Smooth muscle cell (in vitro differentiated cells): ENCODE measurements around the gene PTDSS2. TPM values are rescaled to one million over a fixed set of nuclear protein-coding genes. Genes with fewer than 3 reads are reported as not detected.

Experiments
- DNase-seq: peaks from one replicate; lab custom pipeline; 2025; ENCODE audit not compliant: unreplicated experiment; lab: John Stamatoyannopoulos, UW
- H2AFZ ChIP-seq: fragments of 200-600 bp; sonication (generic); 2 replicates; pipeline ENCODE4 v1.6.0; 2016; ENCODE audit warnings: antibody characterized with exemption, low read depth, mild to moderate bottlenecking
- H3F3A ChIP-seq: fragments of 200-600 bp; sonication (generic); 2 replicates; pipeline ENCODE4 v1.6.0; 2017; ENCODE audit warnings: antibody characterized with exemption, low read depth
- H3K27ac ChIP-seq: fragments of 200-600 bp; sonication (generic); 2 replicates; pipeline ENCODE4 v1.5.1; 2016; ENCODE audit warnings: low read depth, mild to moderate bottlenecking
- H3K27me3 ChIP-seq: fragments of 200-600 bp; sonication (generic); 2 replicates; pipeline ENCODE4 v1.6.1; 2016; ENCODE audit warnings: low read depth, mild to moderate bottlenecking
- H3K36me3 ChIP-seq: fragments of 200-600 bp; sonication (generic); 2 replicates; pipeline ENCODE4 v1.5.1; 2016; ENCODE audit warnings: low read depth
- H3K4me1 ChIP-seq: fragments of 200-600 bp; sonication (generic); 2 replicates; pipeline ENCODE4 v1.5.1; 2016; ENCODE audit warnings: low read depth
- H3K4me2 ChIP-seq: fragments of 200-600 bp; sonication (generic); 2 replicates; pipeline ENCODE4 v1.6.0; 2016; ENCODE audit warnings: mild to moderate bottlenecking
- H3K4me3 ChIP-seq: fragments of 200-600 bp; sonication (generic); 2 replicates; pipeline ENCODE4 v1.5.1; 2016; ENCODE audit warnings: mild to moderate bottlenecking
- H3K79me2 ChIP-seq: fragments of 200-600 bp; sonication (generic); 2 replicates; pipeline ENCODE4 v1.6.0; 2016; ENCODE audit warnings: low read depth, mild to moderate bottlenecking
- H3K9ac ChIP-seq: fragments of 200-600 bp; sonication (generic); 2 replicates; pipeline ENCODE4 v1.6.0; 2016; ENCODE audit warnings: low read depth
- H3K9me3 ChIP-seq: fragments of 200-600 bp; sonication (generic); replicated peaks from 2 replicates; pipeline ENCODE4 v1.5.1; 2016; ENCODE audit warnings: low read depth
- H4K20me1 ChIP-seq: fragments of 200-600 bp; sonication (generic); 2 replicates; pipeline ENCODE4 v1.6.0; 2016; ENCODE audit warnings: low read depth
- CTCF ChIP-seq: fragments of 200-600 bp; sonication (generic); IDR thresholded peaks from 2 replicates; pipeline ENCODE4 v1.5.1; 2017; ENCODE audit warnings: borderline replicate concordance, mild to moderate bottlenecking, antibody characterized with exemption; ENCODE audit not compliant: insufficient read depth, poor library complexity, severe bottlenecking
- WGBS: methylation state at CpG from one replicate; pipeline ENCODE4 v1.1.7; 2016; ENCODE audit warnings: low lambda C conversion rate; 5-methylcytosine and 5-hydroxymethylcytosine counted together
- polyA plus RNA-seq: library from polyadenylated mRNA; unstranded; fragments of >200 nt; fragmentation: Nextera tagmentation; extraction: Ambion mirVana; gene quantifications from 2 replicates; pipeline ENCODE4 v1.2.1, GENCODE V29; 2016
- total RNA-seq: library from RNA; depleted of rRNA; stranded (reverse); fragments of >200 nt; gene quantifications from 2 replicates; pipeline ENCODE4 v1.2.3, GENCODE V29; 2014

The PTDSS2 gene
- total and polyA plus RNA-seq, 2 experiments from 2014 or later = 15.2 to 25.2 TPM

- Histone ChIP-seq H3K4me2 (peak overlapping the region; percentile 95), H3F3A (no peaks in the 10 kb centered on the region), H3K9ac (peak overlapping the region; percentile 90), H3K4me1 (peaks cover 5% of the 10 kb centered on the region), H3K4me3 (peak overlapping the region; percentile 94), H2AFZ (no peak overlapping the region), H3K27me3 (no peaks in the 10 kb centered on the region), H3K79me2 (peaks cover 16% of the 10 kb centered on the region), H3K36me3 (no peaks in the 10 kb centered on the region), H4K20me1 (peaks cover 35% of the 10 kb centered on the region), H3K27ac (peak overlapping the region; percentile 75), H3K9me3 (no peaks in the 10 kb centered on the region)
- DNase-seq = no peak
- 13% methylated on average over 54 of the region's 66 CpGs for WGBS
- TF ChIP-seq CTCF = no peak
Measured at GRCh38 chr11:534396-535209, 84.5 kb downstream of the PTDSS2 start.

GRCh38 chr11:535210-535518, 85.1 kb downstream of the PTDSS2 start:
- H3K27me3 ChIP-seq = no peaks in the 10 kb centered on the region
- no CpG with 5 or more reads among the region's 56 CpGs for WGBS
- TF ChIP-seq CTCF = no peak

GRCh38 chr11:535519-536454, 85.7 kb downstream of the PTDSS2 start, which contains the start of gene HRAS:
Gene HRAS (minus strand): TSS chr11:535576.
- DNase-seq = peak; percentile 77
- Histone ChIP-seq H3K79me2 (peaks cover 16% of the 10 kb centered on the region), H3F3A (no peaks in the 10 kb centered on the region), H3K9ac (peak within 1 kb of the TSS; percentile 90), H3K27ac (peak within 1 kb of the TSS; percentile 75), H2AFZ (peak within 1 kb of the TSS; percentile 32), H4K20me1 (peaks cover 35% of the 10 kb centered on the region), H3K4me3 (peak within 1 kb of the TSS; percentile 94), H3K27me3 (no peaks in the 10 kb centered on the region), H3K9me3 (no peaks in the 10 kb centered on the region), H3K4me2 (peak within 1 kb of the TSS; percentile 95), H3K36me3 (no peaks in the 10 kb centered on the region), H3K4me1 (peaks cover 5% of the 10 kb centered on the region)
- no peak for TF ChIP-seq CTCF
- 5% methylated on average over 43 of the region's 97 CpGs for WGBS

More at GRCh38 chr11:535210-535518, 85.1 kb downstream of the PTDSS2 start:
- Histone ChIP-seq H3K27ac (no peak overlapping the region), H2AFZ (no peak overlapping the region), H3K4me1 (peaks cover 5% of the 10 kb centered on the region), H4K20me1 (peaks cover 35% of the 10 kb centered on the region), H3K36me3 (no peaks in the 10 kb centered on the region), H3K4me3 (peak overlapping the region; percentile 94), H3K9ac (no peak overlapping the region), H3K4me2 (peak overlapping the region; percentile 95), H3F3A (no peaks in the 10 kb centered on the region), H3K79me2 (peaks cover 16% of the 10 kb centered on the region), H3K9me3 (no peaks in the 10 kb centered on the region)
- no peak for DNase-seq
